GM12801 (cell line): Measurements from ENCODE around the gene SRRM1.

Source experiments
- TF ChIP-seq, protein P1 (sequence below): IDR thresholded peaks from one replicate; pipeline ENCODE4 v1.5.1; 2011; ENCODE audit warnings: control low read depth; ENCODE audit not compliant: insufficient read length; ENCODE audit errors: extremely low read depth

SRRM1 gene

GRCh38 chr1:24696756-24697330 lies 53.7 kb downstream of the SRRM1 start:
- TF ChIP-seq, protein P1, sequence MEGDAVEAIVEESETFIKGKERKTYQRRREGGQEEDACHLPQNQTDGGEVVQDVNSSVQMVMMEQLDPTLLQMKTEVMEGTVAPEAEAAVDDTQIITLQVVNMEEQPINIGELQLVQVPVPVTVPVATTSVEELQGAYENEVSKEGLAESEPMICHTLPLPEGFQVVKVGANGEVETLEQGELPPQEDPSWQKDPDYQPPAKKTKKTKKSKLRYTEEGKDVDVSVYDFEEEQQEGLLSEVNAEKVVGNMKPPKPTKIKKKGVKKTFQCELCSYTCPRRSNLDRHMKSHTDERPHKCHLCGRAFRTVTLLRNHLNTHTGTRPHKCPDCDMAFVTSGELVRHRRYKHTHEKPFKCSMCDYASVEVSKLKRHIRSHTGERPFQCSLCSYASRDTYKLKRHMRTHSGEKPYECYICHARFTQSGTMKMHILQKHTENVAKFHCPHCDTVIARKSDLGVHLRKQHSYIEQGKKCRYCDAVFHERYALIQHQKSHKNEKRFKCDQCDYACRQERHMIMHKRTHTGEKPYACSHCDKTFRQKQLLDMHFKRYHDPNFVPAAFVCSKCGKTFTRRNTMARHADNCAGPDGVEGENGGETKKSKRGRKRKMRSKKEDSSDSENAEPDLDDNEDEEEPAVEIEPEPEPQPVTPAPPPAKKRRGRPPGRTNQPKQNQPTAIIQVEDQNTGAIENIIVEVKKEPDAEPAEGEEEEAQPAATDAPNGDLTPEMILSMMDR = no peak

- TF ChIP-seq, protein P1 = no peak
Observed at GRCh38 chr1:24699628-24700027, 56.5 kb downstream of the SRRM1 start.

DNA sequence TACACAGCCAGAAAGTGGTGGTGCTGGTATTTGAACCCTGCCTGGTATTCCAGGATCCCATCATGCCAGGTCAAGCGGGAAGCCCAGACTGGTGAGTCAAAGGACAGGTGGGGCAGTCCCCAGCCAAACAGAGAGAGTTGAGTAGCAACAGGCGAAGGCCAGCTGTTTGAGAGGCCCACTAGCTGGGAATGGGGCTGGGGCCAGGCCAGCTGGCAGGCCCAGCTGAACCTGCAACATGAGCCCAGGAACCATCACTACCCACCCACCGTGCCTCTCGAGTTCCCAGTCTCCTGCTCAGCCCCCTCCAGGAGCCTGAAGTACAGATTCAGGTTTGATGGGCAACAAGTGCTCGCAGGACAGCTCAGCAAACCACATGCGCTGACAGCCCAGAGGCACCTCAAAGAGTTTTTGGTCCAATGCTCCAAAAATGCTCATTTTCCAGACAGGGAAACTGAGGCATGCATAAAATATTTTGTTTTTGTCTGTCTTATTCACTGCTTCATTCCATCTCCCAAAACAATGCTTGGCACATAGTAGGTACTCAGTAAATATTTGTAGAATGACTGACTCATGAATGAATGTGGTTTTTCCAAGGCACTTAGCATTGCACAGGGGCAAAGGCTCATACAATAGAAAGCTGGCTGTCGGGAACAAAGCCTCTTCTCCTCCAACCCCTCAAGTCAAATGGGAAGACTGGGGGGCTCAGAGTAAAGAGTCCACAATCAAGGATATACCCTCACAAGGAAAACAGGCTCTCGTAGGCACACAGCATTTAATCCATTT lies 59.6 kb downstream of the SRRM1 start:
- TF ChIP-seq, protein P1 = no peak

GRCh38 chr1:24704411-24705259 lies 61.5 kb downstream of the SRRM1 start:
- TF ChIP-seq, protein P1 = no peak

DNA sequence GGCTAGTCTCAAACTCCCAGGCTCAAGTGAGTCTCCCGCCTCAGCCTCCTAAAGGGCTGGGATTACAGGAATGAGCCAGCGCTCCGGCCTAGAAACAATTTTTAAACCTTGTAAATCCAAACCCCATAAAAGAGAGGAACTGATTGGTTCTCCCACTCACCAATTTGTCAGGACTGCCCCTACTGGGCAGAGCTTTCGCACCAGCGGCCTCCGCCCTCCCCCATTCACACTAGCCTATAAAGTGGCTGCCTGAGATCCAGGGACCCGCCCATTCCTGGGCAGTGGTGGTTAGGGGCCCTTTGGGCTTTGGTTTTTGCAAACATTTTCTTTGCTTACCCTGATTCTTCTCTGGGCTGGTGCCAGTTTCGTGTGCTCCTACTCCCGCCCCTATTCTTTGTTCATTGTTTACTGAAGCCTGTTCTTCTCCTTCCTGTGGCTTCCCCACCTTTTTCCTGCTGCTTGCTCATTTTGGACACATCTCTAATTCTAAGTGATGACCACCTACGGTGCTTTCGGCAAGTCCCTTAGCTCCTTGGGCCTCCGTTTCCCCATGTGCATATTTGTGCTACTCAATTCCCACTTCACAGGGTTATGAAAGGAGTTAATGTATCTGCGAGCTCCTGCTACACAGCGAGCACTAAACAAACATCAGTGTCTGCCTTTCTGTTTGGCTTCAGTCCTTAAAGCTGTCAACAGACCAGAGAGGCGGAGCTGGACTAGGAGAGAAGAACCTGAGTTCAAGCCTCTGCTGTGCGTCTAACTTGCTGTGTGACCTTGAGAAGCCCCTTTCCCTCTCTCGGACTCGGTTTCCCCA lies 62.4 kb downstream of the SRRM1 start:
- TF ChIP-seq, protein P1 = no peak

DNA sequence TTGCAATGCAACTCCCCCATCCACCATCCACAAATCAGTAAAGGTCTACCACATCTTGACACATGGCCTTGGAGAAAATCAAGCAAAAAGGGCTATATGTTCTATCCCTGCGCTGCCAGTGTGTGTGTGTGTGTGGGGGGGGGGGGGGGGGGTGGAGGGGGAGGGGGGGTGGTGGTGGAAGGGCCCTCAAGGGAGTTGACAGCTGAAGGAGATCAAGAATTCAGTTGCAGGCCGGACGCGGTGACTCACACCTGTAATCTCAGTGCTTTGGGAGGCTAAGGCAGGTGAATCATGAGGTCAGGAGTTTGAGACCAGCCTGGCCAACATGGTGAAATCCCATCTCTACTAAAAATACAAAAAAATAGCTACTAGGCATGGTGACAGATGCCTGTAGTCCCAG lies 64.6 kb downstream of the SRRM1 start:
- TF ChIP-seq, protein P1 = no peak
